Effector memory CD8-positive, alpha-beta T cell (primary cell): ENCODE results near the gene SELENOM.
"Not testable (repeated sequence)": the region's sequence is repeated elsewhere in the genome, so short reads cannot be mapped to it uniquely, and the experiment has no call there.

ENCODE experiments used
- ATAC-seq: fragments of 150-1000 bp; cut with Tn5 transposase; replicated peaks from 2 replicates; pipeline ENCODE4 v1.10.0; 2021; ENCODE audit warnings: mild to moderate bottlenecking, moderate library complexity
- DNase-seq, 3 experiments: peaks; one replicate each; pipeline ENCODE4 v3.0.0; 2021
- H3K27ac Mint-ChIP-seq, 2 donors: one replicate each; pipeline ENCODE4 v1.8.0; 2022; ENCODE audit warnings: mild to moderate bottlenecking in 2 of 2, mixed read lengths in 2 of 2, moderate library complexity in 2 of 2
- H3K27me3 Mint-ChIP-seq, 2 donors: one replicate each; pipeline ENCODE4 v1.8.0; 2022; ENCODE audit warnings: mixed read lengths in 2 of 2
- H3K36me3 Mint-ChIP-seq: one replicate; pipeline ENCODE4 v1.8.0; 2022; ENCODE audit warnings: mild to moderate bottlenecking, moderate library complexity, mixed read lengths; ENCODE audit not compliant: insufficient read depth
- H3K4me1 Mint-ChIP-seq, 2 donors: one replicate each; pipeline ENCODE4 v1.8.0; 2022; ENCODE audit warnings: low read depth in 2 of 2, mixed read lengths in 2 of 2
- H3K4me3 Mint-ChIP-seq, 2 donors: one replicate each; pipeline ENCODE4 v1.8.0; 2022; ENCODE audit warnings: mild to moderate bottlenecking in 2 of 2, mixed read lengths in 2 of 2, moderate library complexity in 2 of 2
- H3K9me3 Mint-ChIP-seq, 2 donors: one replicate each; pipeline ENCODE4 v1.8.0; 2022; ENCODE audit warnings: mixed read lengths in 2 of 2

SELENOM gene

GRCh38 chr22:31112547-31113091, 5.3 kb upstream of the SELENOM start:
- not testable (repeated sequence) for H3K4me1 Mint-ChIP-seq, DNase-seq, H3K9me3 Mint-ChIP-seq, ATAC-seq, H3K27me3 Mint-ChIP-seq, H3K27ac Mint-ChIP-seq, H3K4me3 Mint-ChIP-seq, H3K36me3 Mint-ChIP-seq

- H3K27me3 Mint-ChIP-seq = no peaks in the 10 kb centered on the region
- DNase-seq (no peak), ATAC-seq (peak; percentile 20)
- H3K4me1 Mint-ChIP-seq = peaks cover 22 to 23% of the 10 kb centered on the region in 2 donors
- H3K4me3 Mint-ChIP-seq = peak overlapping the region; percentile 92 to 96
- no peaks in the 10 kb centered on the region for H3K9me3 Mint-ChIP-seq
- peak overlapping the region; percentile 92 to 93 for H3K27ac Mint-ChIP-seq
- H3K36me3 Mint-ChIP-seq = peaks cover 9% of the 10 kb centered on the region
Observed at GRCh38 chr22:31107894-31108218, 488 bp upstream of the SELENOM start.

- Mint-ChIP-seq H3K4me1 (peaks cover 22 to 23% of the 10 kb centered on the region in 2 donors), H3K27me3 (no peaks in the 10 kb centered on the region), H3K36me3 (peaks cover 9% of the 10 kb centered on the region), H3K9me3 (no peaks in the 10 kb centered on the region), H3K4me3 (peak overlapping the region; percentile 92 to 96), H3K27ac (peak overlapping the region; percentile 92 to 93)
- DNase-seq = no peak
- ATAC-seq = no peak
Observed at GRCh38 chr22:31106731-31107177, 614 bp downstream of the SELENOM start.

GRCh38 chr22:31106001-31106571, 1.3 kb downstream of the SELENOM start:
- H3K27me3 Mint-ChIP-seq = no peaks in the 10 kb centered on the region
- DNase-seq (no peak), ATAC-seq (no peak)
- H3K27ac Mint-ChIP-seq = no peak overlapping the region
- peaks cover 22 to 23% of the 10 kb centered on the region in 2 donors for H3K4me1 Mint-ChIP-seq
- no peaks in the 10 kb centered on the region for H3K9me3 Mint-ChIP-seq
- H3K4me3 Mint-ChIP-seq = peak overlapping the region; percentile 92 to 96
- peaks cover 9% of the 10 kb centered on the region for H3K36me3 Mint-ChIP-seq

- Mint-ChIP-seq H3K4me1 (peaks cover 22 to 23% of the 10 kb centered on the region in 2 donors), H3K4me3 (peak overlapping the region in 1 of 2 donors; percentile 96), H3K27ac (no peak overlapping the region)
Observed at GRCh38 chr22:31105282-31105929, 2.0 kb downstream of the SELENOM start.

GRCh38 chr22:31104869-31105268, 2.5 kb downstream of the SELENOM start:
- Mint-ChIP-seq H3K27ac (no peak overlapping the region), H3K9me3 (no peaks in the 10 kb centered on the region), H3K4me1 (peaks cover 22 to 23% of the 10 kb centered on the region in 2 donors), H3K4me3 (no peak overlapping the region), H3K27me3 (no peaks in the 10 kb centered on the region), H3K36me3 (peaks cover 11% of the 10 kb centered on the region)
- DNase-seq (no peak), ATAC-seq (no peak)

More at GRCh38 chr22:31105282-31105929, 2.0 kb downstream of the SELENOM start:
- DNase-seq = no peak
- no peak for ATAC-seq
- Mint-ChIP-seq H3K27me3 (no peaks in the 10 kb centered on the region), H3K9me3 (no peaks in the 10 kb centered on the region), H3K36me3 (peaks cover 9% of the 10 kb centered on the region)

GRCh38 chr22:31103899-31104694, 3.3 kb downstream of the SELENOM start:
- no peak overlapping the region for H3K4me3 Mint-ChIP-seq
- no peak overlapping the region for H3K27ac Mint-ChIP-seq

GRCh38 chr22:31103111-31103510, 4.3 kb downstream of the SELENOM start:
- DNase-seq (no peak), ATAC-seq (no peak)
- Mint-ChIP-seq H3K4me3 (no peak overlapping the region), H3K9me3 (no peaks in the 10 kb centered on the region), H3K4me1 (peaks cover 21 to 23% of the 10 kb centered on the region in 2 donors), H3K27me3 (no peaks in the 10 kb centered on the region), H3K36me3 (peaks cover 11% of the 10 kb centered on the region), H3K27ac (peak overlapping the region in 1 of 2 donors; percentile 23)

More at GRCh38 chr22:31103899-31104694, 3.3 kb downstream of the SELENOM start:
- no peaks in the 10 kb centered on the region for H3K27me3 Mint-ChIP-seq
- peaks cover 22 to 23% of the 10 kb centered on the region in 2 donors for H3K4me1 Mint-ChIP-seq
- DNase-seq (no peak), ATAC-seq (no peak)
- H3K36me3 Mint-ChIP-seq = peaks cover 11% of the 10 kb centered on the region
- H3K9me3 Mint-ChIP-seq = no peaks in the 10 kb centered on the region

GRCh38 chr22:31102441-31103081, 4.8 kb downstream of the SELENOM start:
- Mint-ChIP-seq H3K4me3 (no peak overlapping the region), H3K36me3 (peaks cover 11% of the 10 kb centered on the region), H3K4me1 (peaks cover 16 to 19% of the 10 kb centered on the region in 2 donors), H3K9me3 (no peaks in the 10 kb centered on the region), H3K27me3 (no peaks in the 10 kb centered on the region), H3K27ac (peak overlapping the region in 1 of 2 donors; percentile 23)
- no peak for DNase-seq
- no peak for ATAC-seq

- H3K27ac Mint-ChIP-seq = no peak overlapping the region
Observed at GRCh38 chr22:31100762-31101525, 6.4 kb downstream of the SELENOM start.

GRCh38 chr22:31099841-31100761, 7.3 kb downstream of the SELENOM start:
- ATAC-seq = no peak
- H3K4me1 Mint-ChIP-seq = no peaks in the 10 kb centered on the region
- no peak for DNase-seq
- H3K9me3 Mint-ChIP-seq = no peaks in the 10 kb centered on the region
- H3K27me3 Mint-ChIP-seq = no peaks in the 10 kb centered on the region
- no peak overlapping the region for H3K4me3 Mint-ChIP-seq
- peaks cover 3% of the 10 kb centered on the region for H3K36me3 Mint-ChIP-seq
- no peak overlapping the region for H3K27ac Mint-ChIP-seq

More at GRCh38 chr22:31100762-31101525, 6.4 kb downstream of the SELENOM start:
- H3K9me3 Mint-ChIP-seq = no peaks in the 10 kb centered on the region
- H3K36me3 Mint-ChIP-seq = peaks cover 3% of the 10 kb centered on the region
- no peaks in the 10 kb centered on the region for H3K27me3 Mint-ChIP-seq
- H3K4me3 Mint-ChIP-seq = no peak overlapping the region
- DNase-seq (no peak), ATAC-seq (no peak)
- H3K4me1 Mint-ChIP-seq = peaks cover 2 to 4% of the 10 kb centered on the region in 2 donors

GRCh38 chr22:31099386-31099785, 8.0 kb downstream of the SELENOM start:
- H3K4me3 Mint-ChIP-seq = no peak overlapping the region
- ATAC-seq = no peak
- peaks cover 3% of the 10 kb centered on the region for H3K36me3 Mint-ChIP-seq
- no peaks in the 10 kb centered on the region for H3K4me1 Mint-ChIP-seq
- DNase-seq = no peak
- no peaks in the 10 kb centered on the region for H3K27me3 Mint-ChIP-seq
- no peaks in the 10 kb centered on the region for H3K9me3 Mint-ChIP-seq
- H3K27ac Mint-ChIP-seq = no peak overlapping the region
